Activated T-cell treated with anti-CD3 and anti-CD28 coated beads, Interleukin-2, amount 50 U/mL, for 1 hour (primary cell): ENCODE results near the gene LRFN3.
A peak's percentile ranks its signal among the peaks of the same experiment; 100 is the strongest.
"Not testable (repeated sequence)": the region's sequence is repeated elsewhere in the genome, so short reads cannot be mapped to it uniquely, and the experiment has no call there.

ENCODE experiments used
- DNase-seq: peaks from one replicate; pipeline ENCODE4 v3.0.0-alpha.2; 2020

Gene LRFN3

GRCh38 chr19:35905178-35905727 is 30.9 kb upstream of the LRFN3 start:
- no peak for DNase-seq

- DNase-seq: no peak
Measured at GRCh38 chr19:35907377-35907745, 28.8 kb upstream of the LRFN3 start.

GRCh38 chr19:35908010-35908441 is 28.1 kb upstream of the LRFN3 start, which contains the start of gene TYROBP:
Gene TYROBP (minus strand): TSS chr19:35908295. CDS start chr19:35908228, 67 bp downstream.
- DNase-seq: no peak

GRCh38 chr19:35908973-35909683 is 27.0 kb upstream of the LRFN3 start:
- DNase-seq: no peak

DNA sequence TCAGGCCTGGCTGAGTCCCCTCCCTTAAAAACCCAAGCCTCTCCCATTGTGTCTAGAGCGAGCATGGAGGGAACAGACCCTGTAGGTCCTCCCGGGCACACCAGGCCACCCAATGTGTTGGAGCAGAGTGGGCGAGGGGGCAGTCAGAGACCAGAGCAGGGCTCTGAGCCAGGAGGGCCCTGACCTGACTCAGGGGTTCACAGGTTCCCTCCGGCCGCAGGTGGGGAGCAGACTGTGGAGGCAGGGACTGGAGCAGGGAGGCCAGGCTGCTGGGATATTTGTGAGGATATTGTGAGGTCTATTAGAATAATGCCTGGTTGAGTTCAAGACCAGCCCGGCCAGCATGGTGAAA is 26.5 kb upstream of the LRFN3 start:
- DNase-seq: no peak

GRCh38 chr19:35910355-35910754 is 25.8 kb upstream of the LRFN3 start:
- not testable (repeated sequence) for DNase-seq

DNA sequence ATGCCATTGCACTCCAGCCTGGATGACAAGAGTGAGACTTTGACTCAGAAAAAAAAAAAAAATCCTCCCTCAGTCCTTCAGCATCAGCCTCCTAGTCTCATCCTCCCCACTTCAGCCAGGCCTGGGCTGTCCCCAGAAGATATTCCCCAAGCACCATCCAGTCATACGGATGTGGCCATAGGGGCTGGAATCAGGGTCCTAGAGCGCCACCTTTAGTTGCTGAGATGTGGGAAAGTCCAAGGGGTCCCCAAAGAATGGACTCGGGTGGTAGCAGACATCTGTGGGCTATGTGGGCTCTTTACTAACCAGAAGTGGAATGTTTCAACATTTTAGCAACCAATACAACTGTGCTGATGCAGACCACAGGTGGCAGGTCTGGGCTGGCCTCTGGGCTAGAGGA is 25.0 kb upstream of the LRFN3 start:
- no peak for DNase-seq

- peak; percentile 27 for DNase-seq
Measured at GRCh38 chr19:35911790-35912189, 24.4 kb upstream of the LRFN3 start.

DNA sequence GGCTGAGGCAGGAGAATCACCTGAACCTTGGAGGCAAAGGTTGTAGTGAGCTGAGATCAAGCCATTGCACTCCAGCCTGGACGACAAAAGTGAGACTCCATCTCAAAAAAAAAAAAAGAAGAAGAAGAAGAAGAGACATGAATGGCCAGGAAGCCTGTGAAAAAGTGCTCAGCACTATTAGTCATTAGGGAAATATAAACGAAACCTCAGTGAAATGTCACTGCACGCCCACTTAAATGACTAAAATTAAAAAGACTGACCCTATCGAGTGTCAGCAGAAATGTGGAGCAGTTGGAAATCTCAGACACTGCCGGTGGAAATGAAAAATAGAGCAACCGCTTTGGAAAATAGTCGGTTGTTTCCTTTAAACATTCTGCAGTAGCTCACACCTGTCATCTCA is 22.6 kb upstream of the LRFN3 start:
- no peak for DNase-seq

DNA sequence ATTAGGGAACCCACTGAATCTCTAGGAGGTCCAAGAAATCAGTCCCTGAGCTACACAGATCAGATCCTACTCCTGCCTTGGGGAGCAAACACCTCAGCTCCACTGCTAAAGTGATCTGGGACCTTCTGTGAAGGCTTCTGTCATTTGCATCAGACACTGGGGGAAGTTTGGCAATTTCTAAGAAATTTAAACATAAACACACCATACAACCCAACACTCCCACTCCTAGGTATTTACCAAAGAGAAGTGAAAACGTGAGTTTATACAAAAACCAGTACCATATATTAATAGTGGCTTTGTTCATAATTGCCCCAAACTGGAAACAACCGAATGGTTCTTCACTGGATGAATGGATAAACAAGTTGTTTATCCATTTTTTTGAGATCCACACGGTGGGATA is 20.7 kb upstream of the LRFN3 start:
- DNase-seq: no peak

GRCh38 chr19:35919306-35919705 is 16.9 kb upstream of the LRFN3 start:
- no peak for DNase-seq

- no peak for DNase-seq
Measured at GRCh38 chr19:35921012-35921411, 15.2 kb upstream of the LRFN3 start.

- DNase-seq: no peak
Measured at GRCh38 chr19:35925501-35925900, 10.7 kb upstream of the LRFN3 start.

DNA sequence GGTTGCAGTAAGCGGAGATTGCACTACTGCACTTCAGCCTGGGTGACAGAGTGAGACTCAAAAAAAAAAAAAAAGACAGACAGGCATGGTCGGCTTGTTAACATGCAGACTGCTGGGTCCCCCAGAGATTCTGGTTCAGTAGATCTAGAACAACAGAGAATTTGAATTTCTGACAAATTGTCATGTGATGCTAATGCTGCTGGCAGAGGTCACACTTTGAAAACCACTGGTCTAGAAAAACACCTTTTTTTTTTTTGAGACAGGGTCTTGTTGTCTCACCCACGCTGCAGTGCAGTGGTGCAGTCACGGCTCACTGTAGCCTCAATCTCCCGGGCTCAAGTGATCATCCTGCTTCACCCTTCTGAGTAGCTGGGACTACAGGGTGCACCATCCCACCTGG is 7.7 kb upstream of the LRFN3 start:
- no peak for DNase-seq

DNA sequence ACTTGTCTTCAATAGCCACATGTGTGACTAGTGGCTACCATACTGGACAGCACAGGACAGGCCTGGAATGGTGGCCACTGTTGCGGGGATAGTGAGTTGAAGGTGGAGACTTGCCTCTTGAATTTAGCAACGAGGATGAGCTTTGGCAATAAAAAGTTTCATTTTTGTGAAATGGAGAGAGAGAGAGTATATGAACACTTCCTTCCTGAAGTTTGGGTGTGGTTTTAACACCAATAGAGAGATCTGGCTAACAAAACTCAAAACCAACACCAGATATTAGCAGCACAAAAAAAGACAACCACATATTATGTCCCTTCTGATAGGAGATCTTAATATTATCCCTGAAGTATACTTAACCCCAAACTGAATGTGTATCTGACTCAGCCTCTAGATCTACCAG is 6.3 kb upstream of the LRFN3 start:
- no peak for DNase-seq

DNA sequence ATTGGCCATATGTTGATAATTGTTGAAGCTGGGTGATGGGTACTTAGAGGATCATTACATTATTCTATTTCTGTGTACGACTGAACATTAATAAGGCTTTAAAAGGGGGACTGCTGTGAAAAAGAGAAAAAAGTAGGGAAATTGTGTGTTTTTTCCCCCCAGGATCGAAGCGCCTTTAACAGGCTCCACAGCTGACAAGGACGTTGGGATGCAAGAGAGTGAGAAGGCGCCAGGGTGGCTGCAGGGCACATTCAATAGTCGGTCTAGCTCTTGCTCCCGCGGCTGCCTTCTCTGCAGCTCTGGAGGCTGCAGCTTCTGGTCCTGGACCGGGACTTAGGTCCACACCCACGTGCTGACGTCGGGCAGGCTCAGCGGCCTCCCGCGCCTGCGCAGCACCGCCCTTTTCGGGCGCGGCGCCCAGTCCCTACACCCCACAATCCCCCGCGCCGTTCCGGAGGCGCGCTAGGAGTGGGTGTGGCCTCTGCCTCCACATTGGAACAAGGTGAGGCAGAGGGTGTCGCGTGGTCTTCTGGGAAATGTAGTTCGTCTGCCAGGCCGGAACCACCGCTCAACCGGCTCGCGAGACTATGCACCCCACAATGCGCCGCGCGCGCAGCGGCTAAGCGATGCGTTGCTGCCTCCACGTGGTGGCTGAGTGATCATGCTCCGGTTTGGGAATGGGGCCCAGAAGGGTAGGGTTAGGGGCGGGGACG is 4.9 kb upstream of the LRFN3 start:
- DNase-seq: peak; percentile 99

DNA sequence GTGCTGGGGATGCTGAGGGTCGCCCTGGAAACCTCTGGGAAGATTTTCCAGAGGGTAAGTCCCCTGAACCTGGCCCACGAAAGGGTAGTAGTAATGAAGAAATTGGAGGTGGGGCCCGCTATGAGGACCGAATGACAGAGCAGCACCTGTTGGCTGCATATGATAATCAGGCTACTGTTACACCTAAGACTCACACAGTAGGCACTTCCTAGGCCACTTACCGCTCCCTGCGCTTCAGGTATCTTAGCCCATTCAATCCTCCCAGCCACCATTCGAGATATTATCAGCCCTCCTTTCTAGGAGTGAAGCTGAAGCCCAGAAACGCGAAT is 4.3 kb upstream of the LRFN3 start:
- DNase-seq: no peak

DNA sequence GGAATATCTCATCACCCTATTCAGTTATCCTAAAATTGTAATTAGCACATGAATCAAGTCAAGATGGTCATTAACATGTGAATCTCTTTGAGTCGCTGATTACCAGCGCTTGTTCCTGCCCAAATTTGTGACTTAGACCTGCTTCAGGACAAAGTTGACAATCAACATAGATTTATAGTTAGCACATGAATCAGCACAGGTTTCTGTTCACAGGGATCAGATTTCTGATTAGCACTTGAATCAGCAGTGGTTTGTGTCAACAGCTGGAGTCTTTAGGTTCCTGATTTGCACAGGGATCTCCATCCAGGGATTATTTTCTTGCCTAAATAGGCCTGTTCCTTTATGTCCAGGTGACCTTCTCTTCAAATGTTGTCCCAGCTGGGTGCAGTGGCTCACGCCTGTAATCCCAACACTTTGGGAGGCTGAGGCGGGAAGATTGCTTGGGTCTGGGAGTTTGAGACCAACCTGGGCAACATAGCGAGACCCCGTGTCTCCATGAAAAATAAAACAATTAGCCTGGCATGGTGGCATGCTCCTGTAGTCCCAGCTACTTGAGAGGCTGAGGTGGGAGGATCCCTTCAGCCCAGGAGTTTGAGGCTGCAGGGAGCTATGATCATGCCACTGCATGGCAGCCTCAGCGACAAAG is 3.8 kb upstream of the LRFN3 start:
- no peak for DNase-seq

GRCh38 chr19:35936738-35937268 is 629 bp downstream of the LRFN3 start:
- no peak for DNase-seq

GRCh38 chr19:35937345-35938281 is 1.4 kb downstream of the LRFN3 start:
- no peak for DNase-seq

GRCh38 chr19:35938282-35939224 is 2.4 kb downstream of the LRFN3 start:
- no peak for DNase-seq
